Activated T-cell treated with anti-CD3 and anti-CD28 coated beads for 4 hours (primary cell): Measurements from ENCODE around the gene PRKAG2.

Experiments
- DNase-seq: peaks from one replicate; pipeline ENCODE4 v3.0.0-alpha.2; 2020

PRKAG2 gene

DNA sequence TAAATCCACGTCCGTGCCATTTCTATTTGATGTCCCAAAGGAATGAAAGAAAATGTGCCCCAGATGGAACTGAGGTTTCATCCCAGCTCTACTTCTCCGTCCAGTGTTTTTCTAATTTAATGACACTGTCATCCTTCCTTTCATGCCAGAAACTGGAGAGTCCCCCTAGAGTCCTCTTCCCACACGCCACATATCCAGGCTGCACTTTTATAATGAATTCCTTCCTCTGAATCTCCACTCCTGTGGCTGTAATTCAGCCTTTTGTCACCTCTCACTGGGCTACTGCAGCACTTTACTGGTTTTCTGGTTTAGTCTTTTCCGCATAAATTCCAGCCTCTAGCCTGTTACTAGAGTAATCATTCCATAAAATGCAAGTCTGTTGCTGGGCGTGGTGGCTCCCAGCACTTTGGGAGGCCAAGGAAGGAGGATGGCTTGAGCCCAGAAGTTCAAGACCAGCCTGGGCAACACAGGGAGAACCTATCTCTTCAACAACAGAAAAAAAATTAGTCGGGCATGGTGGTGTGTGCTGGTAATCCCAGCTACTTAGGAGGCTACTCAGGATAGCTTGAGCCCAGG, 214.6 kb downstream of the PRKAG2 start:
- DNase-seq = no peak

DNA sequence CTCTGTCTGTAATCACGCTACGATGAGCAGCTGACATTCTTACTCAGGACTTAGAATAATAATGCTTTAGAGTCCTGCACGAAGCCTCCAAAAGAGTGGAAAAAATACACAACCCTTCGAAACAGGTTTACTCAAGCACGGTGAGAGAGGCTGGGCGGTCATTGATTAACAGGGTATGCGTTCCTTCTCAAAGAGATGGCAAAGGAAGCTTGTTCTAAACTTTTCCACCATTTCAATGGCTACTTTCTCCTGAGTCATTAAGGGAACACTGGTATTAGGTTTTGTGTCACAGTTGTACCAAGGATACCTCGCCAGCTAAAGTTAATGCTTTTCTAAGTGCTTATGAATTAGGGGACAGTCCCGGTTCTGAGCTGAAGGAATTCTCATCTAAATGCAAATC, 215.3 kb downstream of the PRKAG2 start:
- DNase-seq = no peak

GRCh38 chr7:151660141-151660540, 216.8 kb downstream of the PRKAG2 start:
- no peak for DNase-seq

DNA sequence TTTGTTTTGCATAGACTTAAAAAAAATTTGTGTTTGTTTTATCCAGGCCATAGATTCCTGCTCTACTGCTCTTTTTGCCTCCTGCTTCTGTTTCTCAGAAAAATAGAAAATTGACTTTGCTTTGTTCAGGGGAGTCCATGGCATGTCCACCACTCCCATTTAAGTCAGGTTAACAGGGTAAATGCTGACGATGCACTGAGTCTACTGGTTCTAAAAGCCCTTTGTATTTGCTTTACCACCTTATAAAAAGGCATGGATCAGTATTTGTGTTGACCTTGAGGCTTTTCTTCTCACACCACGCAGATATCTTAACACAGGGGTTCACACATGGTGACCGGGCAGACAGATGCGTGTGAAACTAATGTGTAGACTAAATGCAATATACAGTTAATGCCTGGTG, 217.7 kb downstream of the PRKAG2 start:
- no peak for DNase-seq

- DNase-seq = no peak
Measured at GRCh38 chr7:151658778-151659177, 218.1 kb downstream of the PRKAG2 start.

DNA sequence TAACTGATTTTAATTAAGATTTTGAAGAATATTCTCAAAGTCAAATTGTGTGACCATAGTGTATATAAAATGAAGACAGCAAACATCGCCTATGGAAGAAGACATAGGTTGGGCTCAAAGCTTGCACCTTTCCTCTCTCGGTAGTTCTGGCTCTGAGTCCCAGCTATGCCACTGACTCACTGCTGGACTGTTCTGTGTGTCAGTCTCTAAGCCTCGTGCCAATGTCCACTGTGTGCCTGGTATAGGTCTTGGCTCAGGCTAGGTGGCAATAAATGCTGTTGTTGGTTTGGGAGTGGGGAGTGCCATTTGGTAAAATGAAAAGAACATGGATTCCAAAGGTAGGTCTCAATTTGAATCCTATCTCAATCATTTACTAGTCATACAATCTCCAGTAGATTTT, 219.7 kb downstream of the PRKAG2 start:
- DNase-seq = no peak

GRCh38 chr7:151655555-151655954, 221.4 kb downstream of the PRKAG2 start:
- no peak for DNase-seq

DNA sequence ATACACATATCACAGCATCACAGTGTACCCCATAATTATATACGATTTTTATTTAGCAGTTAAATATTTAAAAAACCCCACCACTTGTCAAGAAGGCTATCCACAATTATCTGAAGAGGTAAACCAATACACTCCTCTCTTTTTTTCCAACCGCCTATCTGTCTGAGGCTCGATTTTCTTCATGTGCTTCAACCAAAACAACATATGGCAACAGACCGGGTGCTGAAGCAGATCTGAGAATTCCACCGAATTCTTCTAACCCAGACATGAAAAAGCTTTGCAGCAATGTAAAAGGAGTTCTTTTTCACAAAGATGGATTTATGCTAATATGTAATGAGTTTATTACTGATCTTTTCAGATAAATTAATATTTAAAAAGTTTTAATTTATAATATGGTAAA, 224.8 kb downstream of the PRKAG2 start:
- no peak for DNase-seq

DNA sequence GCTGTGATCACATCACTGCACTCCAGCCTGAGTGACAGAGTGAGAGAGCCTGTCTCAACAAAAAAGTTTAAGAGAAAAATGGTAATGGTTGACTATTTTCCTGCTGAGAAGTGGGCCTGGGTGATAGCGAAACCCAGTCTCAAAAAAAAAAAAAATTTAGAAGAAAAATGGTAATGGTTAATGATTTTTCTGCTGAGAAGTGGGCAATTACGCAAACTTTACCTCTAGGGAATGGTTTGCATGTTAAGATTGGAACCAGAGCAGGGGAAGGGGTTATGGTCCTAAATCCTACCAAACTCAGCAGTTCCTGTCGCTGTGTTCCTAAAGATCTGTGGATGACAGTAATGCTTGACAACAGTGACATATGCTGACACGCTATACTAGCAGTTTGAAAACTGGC, 226.8 kb downstream of the PRKAG2 start:
- DNase-seq = no peak

DNA sequence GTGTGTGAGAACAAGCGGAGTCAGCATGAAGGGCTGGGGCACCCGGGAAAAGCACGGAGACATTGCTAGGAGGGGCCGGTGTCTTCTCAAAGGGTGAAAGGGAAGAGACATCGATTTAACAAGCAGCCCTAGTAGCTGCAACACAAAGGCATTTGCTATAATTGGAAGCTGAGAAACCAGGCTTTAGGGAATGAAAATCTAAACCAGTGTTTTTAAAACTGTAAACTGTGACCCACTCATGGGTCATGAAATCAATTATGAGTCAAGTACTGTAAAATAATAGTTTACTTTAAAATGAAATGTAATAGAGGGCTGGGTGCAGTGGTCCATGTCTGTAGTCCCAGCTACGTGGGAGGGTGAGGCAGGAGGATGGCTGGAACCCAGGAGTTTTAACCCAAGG, 228.5 kb downstream of the PRKAG2 start:
- no peak for DNase-seq

- DNase-seq = no peak
Measured at GRCh38 chr7:151647874-151648273, 229.0 kb downstream of the PRKAG2 start.

GRCh38 chr7:151647006-151647405, 229.9 kb downstream of the PRKAG2 start:
- no peak for DNase-seq

GRCh38 chr7:151645311-151645710, 231.6 kb downstream of the PRKAG2 start:
- no peak for DNase-seq

DNA sequence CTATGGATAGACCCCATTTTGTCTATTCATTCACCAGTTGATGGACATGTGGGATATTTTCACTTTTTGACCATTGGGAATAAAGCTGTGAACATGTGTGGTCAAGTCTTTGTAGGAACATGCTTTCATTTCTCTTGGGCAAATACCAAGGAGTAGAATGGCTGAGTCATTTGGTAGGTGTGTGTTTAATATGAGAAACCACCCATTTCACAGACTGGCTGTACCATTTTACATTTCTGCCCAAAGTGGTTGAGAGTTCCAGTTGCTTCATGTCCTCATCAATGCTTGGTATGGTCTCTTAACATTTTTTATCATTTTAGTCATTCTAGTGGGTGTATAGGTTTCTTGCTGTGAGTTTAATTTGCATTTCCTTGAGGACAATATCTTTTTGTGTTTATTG, 232.4 kb downstream of the PRKAG2 start:
- no peak for DNase-seq

DNA sequence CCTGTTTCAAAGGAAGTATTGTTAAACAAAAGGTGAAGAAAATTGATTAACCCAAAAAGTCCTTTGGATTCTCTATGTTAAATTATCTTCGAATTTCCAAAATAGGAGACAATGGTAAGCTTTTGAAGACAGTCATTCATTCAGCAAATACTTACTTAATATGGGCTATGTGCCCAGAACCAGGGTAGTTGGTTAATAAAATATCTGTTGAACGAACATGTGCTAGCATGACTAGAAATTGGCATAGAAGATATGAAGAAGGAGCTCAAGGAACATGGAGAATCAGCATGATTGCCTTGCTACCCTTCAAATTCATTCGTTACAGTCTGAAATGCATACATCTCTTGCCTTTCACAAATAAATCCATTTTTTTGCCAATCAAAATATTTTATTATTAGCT, 234.2 kb downstream of the PRKAG2 start:
- no peak for DNase-seq

DNA sequence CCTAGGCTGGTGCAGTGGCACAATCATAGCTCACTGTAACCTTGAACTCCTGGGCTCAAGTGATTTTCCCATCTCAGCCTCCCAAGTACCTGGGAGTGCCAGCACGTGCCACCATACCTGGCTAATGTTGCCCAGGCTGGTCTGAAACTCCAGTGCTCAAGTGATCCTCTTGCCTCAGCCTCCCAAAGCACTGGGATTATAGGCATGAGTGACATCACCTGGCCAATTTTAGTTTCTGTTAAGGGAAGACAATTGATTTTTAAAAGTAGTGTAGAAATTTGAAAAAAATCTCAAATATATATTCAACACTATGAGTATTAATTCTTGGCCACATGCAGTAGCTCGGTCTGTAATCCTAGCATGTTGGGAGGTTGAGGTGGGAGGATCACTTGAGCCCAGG, 235.3 kb downstream of the PRKAG2 start:
- no peak for DNase-seq

DNA sequence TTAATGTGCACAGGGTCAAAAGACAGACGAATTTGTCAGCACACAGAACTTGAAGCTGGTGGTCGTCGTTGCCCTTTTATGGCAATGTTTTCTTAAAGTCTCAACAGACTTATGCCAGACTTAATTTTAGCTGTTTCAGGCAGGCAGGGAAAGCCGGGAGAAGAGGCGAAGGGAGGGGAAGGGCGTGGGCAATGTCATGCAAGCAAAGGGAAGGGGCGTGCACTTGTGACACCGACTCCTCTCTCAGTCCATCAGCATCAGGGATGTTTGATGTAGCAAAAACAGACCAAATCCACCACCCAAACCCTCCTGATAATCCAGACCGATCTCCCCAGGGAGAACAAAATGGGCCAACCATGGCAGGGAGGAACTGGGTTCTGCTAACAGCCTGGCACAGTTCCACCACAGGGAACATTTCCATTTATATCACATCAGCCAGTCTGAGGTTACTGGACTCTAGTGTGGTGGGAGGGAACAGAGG, 239.1 kb downstream of the PRKAG2 start:
- DNase-seq = no peak

DNA sequence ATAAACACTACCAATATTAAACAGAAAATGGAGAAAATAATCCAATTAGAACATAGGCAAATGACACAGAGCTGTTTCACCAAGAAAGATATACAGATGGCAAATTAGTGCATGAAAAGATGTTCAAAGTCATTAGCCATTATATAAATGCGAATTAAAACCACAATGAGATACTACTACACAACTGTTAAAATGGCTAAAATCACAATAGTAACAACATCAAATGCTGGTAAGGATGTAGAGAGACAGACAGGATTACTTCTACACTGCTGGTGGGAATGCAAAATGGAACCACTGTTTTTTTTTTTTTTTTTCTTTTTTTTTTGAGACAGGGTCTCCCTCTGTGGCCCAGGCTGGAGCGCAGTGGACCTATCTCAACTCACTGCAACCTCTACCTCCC, 242.3 kb downstream of the PRKAG2 start:
- no peak for DNase-seq

GRCh38 chr7:151633516-151633812, 243.5 kb downstream of the PRKAG2 start:
- no peak for DNase-seq

DNA sequence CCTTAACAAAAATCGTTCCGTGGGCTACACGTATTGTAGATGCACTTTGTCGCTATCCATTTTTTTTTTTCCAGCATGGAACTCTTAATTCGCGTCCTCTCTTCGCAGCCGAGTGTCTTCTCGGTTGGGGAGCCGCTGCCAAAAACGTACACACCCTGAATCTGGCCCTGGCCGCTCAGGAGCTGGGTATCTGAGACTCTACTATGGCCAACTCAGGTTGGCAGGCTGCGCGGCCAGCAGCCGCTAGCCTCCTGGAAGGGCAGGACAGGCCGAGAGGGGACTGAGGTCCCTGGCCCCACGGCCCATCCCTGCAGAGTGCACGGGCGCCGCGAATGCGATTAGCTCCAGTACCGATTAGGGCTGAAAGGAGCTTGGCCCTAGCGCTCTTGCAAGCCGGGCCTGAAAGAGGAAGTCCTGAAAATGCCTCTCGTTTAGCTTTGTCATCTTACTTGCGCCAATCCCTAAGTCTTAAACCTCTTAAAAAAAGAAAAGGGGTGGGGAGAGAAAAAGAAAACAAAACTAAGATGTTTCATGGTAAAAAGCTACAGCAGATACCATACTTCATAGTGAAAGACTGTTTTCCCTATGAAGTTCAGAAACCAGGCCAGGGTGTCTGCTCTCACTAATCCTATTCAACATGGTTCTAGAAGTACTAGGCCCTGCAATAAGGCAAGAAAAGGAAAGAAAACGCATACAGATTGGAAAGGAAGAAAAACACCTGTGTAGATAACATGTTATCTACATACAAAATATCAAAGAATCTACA, 244.0 kb downstream of the PRKAG2 start:
- DNase-seq = peak; percentile 21

DNA sequence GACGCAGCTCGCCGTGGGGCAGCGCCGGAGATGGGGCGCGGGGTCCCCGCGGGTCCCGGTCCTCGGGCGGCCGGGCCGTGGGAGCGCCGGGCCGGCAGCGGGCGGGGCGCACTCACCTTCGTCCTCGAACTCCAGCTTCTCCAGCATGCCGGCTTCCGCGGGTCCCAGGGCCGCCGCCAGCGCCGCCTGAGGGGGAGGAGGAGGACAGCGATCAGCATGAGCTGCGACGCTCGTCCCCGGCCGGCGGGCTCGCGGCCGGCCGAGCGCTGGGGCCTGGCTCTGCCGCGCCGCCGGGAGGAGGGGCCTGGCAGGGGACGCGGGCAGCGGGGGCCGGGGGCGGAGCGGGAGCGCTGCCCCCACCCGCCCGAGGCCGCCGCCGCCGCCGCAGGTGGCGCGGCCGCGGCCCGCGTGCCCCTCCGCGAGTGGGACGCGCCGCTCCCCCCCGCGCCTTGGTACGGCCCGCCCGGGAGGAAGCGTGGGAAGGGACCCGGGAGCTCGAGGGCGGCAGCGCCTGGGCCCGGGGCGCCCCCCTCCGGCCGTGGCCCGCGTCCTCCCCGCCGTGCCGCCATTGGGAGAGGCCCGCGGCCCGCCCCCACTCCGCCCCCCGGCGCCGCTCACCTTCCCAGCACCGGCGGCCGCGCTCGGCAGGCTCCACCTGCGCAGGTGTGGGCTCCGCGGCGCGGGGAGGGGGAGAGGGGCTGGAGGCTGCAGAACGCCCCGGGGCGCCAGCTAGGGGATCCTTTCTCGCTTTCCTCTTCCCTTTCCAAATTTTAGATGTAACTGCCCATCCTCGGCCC, 244.8 kb downstream of the PRKAG2 start:
- DNase-seq = peak; percentile 90

DNA sequence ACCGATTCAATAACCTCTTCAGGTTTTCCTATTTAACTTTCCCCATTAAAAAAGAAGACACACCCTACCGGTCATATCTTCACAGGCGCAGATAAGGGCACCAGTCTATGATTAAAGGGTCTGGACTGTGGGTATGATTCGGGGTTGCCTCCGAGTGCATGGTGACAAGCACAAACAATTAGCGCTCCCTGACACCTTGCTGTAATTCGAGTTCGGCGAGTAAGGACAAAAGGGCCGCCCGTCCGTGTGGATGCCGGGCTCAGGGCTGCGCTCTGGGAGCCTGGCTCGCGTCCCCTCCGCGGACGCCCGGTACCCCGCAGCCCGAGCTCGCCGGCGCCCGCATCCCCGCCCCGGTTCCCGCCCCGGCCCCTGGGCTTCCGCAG, 245.4 kb downstream of the PRKAG2 start:
- DNase-seq = peak; percentile 7

- DNase-seq = no peak
Measured at GRCh38 chr7:151630851-151631569, 245.9 kb downstream of the PRKAG2 start.

- DNase-seq = no peak
Measured at GRCh38 chr7:151630358-151630757, 246.6 kb downstream of the PRKAG2 start.
